HG02970 (cell line): Measurements from ENCODE around the gene BAZ1A.
"Not testable (repeated sequence)": the region's sequence is repeated elsewhere in the genome, so short reads cannot be mapped to it uniquely, and the experiment has no call there.

ENCODE experiments used
- ATAC-seq: cut with Tn5 transposase; IDR thresholded peaks from one replicate; pipeline ENCODE4 v1.9.1; 2021; ENCODE audit warnings: mild to moderate bottlenecking, moderate library complexity, moderate number of reproducible peaks; ENCODE audit not compliant: unreplicated experiment, low FRiP score

Gene BAZ1A

DNA sequence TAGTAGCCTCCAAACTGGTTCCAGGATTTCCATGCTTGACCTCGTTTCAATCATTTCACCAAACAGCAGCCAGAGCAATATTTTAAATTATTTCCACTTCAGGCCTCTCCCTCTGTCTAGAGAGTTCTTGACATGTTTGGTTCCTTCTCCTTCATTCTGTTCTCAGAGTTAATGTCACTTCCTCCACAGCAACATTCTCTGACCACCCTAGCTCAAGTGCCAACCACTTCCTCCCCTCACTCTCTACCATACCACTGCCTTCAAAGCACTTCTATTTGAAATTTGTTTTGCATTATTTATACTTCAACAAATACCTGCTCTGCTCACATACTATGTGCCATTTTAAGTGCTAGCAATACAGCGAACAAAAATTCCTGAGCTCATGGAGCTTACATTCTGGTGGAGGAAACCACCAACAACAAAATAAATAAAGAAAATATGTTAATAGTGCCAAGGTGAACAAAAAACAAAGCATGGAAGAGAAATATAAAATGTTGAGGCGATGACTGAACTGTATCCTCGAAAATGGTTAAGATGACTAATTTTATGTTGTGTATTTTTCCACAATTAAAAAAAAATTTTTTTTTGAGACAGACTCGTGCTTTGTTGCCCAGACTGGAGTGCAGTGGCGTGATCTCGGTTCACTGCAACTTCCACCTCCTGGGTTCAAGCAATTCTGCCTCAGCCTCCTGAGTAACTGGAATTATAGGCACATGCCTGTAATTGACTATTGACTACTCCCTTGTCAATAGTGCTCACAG is 17.3 kb downstream of the BAZ1A start:
- no peak for ATAC-seq

DNA sequence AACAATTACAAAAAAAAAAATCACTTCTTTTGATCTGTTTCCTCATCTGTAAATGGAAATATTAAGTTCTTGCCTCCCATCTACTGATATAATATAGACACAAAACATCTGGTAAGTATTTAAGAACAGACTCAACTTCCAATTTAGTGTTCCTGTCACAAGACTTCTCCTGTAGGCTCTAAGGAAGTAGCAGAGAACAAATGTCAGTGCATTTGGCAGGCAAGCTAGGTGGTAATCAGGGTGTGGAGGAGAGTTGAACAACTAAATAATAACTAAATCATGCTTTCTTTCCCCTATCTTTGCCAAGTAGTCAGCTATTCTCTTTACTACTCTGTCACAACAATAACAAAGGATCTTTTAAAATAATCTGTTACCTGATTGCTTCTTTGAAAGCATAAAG is 22.1 kb downstream of the BAZ1A start:
- ATAC-seq = no peak

DNA sequence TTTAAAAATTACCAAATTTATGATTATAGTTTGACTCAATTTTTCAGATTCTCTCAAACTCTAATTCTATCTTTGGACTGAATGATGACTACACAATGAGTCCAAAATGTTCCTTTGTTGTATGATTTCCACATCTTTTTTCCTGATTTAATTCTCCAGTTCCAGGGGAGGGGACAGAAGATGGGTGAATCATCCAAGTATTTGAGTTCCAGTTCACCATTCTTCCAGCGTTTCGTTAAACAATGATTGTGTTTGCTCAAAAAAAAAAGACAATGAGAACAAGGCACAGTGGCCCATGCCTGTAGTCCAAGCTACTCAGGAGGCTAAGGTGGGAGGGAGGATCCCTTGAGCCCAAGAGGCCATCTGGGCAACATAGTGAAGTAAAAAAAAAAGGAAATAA is 23.8 kb downstream of the BAZ1A start:
- ATAC-seq = no peak

DNA sequence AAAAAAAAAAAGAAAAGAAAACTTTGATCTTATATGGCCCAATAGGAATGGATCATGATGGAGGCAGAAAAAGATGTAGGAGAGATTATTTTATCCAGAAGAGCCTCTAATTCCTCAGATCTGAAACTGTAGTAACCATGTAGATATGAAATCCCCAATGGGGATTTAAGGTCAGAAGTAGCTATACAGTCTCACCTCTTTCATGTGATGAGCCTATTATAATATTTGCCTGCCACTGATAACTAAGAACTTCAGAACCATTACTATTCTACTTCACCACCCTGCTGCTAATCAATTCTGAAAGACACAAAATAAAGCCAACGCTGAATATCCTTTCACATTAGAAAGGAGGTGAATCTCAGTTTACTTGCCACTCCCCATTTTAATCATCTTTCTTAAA is 29.3 kb downstream of the BAZ1A start:
- ATAC-seq = no peak

DNA sequence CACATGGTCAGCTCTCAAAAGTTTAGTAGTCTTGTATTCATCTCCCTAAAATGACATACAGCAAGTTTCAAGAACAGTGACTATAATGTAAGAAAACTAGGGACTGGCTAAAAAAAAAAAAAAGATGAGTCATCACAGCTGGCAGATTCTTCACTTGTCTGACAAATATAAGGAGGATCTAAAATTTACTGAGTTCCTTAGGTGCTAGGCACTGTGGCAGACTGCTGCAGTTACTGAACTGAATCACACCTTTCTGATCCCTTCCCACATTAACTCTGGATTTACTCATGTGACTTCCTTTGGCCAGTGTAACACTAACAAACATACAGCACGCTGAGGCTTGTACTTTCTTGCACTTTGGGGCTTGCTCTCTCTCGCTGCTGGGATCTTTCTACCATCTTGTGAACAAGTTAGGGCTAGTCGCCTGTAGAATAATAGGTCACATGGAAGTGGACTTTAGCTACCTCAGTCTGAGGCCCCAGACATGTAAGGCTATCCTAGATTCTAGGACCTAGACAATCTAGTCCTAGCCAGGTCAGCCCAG is 32.1 kb downstream of the BAZ1A start:
- no peak for ATAC-seq

DNA sequence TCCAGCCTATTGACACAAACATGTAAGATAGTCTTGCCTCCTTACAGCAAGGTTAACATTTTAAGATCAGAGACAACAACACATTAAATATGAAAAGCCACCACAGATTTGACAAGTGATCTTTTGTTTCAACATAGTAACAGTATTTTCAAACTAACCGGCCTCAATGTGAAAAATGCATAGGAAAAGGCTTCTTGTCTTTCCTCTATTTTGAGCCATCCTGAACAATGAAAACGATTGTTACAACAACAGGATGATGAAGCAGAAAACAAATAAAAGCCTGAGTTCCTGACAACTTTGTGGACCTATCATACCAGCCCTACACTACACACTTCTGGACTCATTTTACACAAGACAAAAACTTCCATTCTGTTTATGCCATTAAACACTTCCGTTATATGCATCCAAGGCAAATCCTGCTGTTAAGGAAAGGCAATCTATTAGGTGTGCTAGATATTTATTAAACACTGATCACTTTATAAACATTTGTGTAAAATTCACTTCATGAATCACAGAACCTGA is 37.3 kb downstream of the BAZ1A start:
- no peak for ATAC-seq

DNA sequence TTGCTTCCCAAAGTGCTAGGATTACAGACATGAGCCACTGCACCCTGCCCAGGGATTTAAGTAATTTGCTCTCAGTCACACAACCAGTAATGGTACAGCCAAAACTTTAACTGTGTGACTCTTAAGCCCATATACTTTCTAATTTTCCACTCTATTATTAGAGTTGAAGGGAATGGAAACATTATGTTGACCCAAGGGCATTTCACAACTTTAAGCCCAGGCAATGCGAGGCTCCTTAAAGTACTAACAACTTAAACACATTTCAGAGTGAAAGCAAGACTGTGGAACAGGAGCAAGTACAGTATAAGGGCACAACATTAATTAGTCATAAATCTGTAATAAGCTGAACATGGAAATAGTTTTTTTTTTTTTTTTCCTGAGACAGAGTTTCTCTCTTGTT is 39.8 kb downstream of the BAZ1A start:
- ATAC-seq = no peak

DNA sequence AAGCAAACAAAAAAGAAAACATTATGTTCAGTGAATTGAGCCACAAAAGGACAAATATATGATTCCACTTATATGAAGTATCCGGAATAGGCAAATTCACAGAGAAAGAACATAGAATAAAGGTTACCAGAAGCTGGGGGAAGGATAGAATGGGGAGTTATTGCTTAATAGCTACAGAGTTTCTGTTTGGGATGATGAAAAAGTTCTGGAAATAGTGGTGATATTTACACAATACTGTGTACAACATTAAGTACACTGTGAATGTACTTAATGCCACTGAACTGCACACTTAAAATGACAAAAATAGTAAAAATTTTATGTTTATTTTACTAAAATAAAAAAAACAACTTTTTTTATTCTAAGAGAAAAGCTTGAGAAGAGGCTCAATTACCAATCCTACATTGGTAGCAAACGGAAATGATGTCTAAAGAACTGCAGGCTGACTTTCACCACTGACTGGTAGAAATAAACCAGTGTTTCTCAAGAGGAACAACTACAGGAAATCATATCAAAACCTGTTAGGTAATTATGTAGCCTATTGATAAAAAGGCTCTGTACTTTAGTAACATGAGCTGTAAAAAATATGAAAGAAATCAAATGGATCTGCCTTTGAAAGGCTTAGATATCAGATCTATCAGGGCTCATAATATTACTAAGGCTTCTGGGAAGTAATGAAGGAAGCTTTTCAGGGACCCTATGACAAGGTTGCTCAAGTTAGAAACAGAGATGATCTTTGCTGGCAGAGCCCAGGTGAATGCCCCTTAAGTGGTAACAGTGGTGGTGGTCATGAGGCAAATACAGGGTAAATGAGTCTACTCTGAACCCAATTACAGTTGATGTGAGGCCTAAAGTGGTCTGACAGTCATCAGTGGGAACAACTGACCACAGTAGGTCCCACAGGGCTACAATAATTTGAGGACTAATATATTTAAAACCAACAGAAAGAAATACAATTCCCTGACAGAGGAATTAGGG is 41.3 kb downstream of the BAZ1A start:
- ATAC-seq = no peak

DNA sequence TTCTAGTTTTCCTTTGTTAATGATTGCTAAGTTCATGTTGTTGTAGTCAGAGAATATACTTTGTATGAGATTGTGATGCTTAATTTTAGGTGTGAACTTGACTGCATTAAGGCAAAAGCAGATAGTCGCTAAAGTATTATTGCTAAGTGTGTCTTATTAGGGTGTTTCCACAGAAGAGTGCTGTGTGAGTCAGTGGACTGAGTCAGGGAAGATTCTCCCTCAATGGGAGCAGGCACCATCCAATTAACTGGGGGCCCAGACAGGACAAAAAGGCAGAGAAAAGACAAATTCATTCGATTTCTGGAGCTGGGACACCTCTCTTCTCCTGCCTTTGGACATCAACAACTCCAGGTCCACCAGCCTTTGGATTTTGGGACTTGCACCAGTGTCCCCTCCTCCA is 48.5 kb downstream of the BAZ1A start:
- ATAC-seq = no peak

DNA sequence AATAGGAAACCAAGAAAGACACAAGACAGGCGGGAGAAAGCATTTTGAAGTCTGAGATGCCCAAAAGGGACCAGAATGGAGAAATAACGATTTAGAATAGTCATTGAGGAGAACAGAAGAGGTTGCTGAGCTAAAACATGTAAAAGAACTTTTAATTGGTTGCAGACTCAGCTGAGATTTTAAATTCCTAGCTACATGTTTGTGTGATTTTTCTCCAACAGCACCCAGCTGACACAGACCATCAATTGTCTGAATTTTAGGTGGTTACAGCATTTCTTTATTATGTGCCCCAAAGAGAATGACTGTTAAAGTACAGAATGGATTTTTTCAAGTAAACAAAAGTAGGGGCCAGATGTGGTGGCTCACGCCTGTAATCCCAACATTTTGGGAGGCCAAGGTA is 50.3 kb downstream of the BAZ1A start:
- no peak for ATAC-seq

DNA sequence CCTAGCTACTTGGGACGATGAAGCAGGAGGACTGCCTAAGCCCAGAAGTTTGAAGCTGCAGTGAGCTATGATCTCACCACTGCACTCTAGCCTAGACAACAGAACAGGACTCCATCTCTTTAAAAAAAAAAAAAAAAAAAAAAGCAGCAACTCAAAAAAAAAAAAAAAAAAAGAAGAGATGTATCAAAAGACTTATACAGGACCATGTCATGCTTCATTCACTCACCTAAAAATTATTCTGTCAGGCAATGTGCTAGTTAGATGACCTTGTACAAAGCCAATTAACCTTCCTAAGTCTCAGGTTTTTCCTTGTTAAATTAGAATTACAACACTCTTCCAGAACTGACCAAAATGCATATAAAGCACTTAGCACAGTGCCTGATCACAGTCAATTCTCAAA is 50.9 kb downstream of the BAZ1A start:
- no peak for ATAC-seq

DNA sequence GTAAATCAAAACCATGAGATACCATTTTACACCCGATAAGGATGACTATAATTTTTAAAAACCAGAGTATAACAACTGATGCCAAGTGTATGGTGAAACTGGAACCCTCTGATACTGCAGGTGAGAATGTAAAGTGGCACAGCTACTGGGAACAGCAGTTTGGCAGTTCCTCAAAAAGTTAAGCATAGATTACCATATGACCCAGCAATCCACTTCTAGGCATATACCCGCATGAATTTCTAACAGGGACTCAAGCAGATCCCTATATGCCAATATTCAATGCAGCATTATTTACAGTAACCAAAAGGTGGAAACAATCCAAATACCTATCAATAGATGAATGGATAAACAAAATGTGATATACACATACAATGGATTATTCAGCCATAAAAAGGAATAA is 57.4 kb downstream of the BAZ1A start:
- no peak for ATAC-seq

DNA sequence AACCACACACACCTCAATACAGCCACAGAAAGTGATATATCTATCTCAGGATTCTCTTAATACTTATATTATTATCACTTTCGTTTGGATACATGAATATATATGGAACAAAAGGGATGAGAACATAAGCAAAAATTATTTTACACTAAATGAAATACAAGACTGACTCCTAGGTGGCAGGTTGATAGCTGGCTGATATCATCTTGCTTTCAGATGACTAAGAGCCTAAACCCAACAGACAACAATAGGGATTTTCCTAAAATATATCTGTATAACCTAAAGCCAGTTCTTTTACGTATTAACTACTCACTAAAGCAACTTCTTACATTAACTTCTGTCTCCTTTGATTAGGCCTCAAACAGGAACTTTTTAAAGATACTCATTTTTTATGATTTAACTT is 65.1 kb downstream of the BAZ1A start:
- ATAC-seq = no peak

DNA sequence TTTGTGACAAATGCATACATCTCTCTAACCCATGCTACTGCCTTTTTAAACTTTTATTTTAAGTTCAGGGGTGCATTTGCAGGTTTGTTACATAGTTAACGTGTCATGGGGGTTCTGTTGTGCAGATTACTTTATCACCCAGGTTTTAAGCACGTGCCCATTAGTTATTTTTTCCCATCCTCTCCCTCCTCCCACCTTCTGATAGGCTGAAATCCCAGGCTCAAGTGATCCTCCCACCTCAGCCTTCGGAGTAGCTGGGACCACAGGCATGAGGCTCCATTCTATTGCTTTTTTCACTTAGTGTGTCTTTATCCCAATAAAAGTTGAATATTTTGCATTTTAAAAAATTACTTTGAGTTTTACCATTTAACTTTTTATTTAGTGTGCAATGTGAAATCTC is 68.9 kb downstream of the BAZ1A start:
- ATAC-seq = no peak

DNA sequence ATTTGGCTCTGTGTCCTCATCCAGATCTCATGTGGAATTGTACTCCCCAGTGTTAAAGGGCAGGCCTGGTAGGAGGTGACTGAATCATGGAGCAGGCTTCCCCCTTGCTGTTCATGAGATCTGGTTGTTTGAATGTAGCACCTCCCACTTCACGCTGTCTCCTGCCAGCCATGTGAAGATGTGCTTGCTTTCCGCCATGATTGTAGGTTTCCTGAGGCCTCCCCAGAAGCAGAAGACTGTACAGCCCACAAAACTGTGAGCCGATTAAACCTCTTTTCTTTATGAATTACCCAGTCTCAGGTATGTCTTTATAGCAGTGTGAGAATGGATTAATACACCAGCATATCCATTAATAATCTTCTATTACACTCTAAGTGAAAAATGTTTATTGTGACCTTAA is 70.2 kb downstream of the BAZ1A start:
- no peak for ATAC-seq

DNA sequence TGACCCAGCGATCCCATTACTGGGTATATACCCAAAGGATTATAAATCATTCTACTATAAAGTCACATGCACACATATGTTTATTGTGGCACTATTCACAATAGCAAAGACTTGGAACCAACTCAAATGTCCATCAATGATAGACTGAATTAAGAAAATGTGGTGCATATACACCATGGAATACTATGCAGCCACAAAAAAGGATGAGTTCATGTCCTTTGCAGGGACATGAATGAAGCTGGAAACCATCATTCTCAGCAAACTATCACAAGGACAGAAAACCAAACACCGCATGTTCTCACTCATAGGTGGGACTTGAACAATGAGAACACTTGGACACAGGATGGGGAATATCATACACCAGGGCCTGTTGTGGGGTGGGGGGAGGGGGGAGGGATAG is 76.3 kb downstream of the BAZ1A start:
- not testable (repeated sequence) for ATAC-seq

DNA sequence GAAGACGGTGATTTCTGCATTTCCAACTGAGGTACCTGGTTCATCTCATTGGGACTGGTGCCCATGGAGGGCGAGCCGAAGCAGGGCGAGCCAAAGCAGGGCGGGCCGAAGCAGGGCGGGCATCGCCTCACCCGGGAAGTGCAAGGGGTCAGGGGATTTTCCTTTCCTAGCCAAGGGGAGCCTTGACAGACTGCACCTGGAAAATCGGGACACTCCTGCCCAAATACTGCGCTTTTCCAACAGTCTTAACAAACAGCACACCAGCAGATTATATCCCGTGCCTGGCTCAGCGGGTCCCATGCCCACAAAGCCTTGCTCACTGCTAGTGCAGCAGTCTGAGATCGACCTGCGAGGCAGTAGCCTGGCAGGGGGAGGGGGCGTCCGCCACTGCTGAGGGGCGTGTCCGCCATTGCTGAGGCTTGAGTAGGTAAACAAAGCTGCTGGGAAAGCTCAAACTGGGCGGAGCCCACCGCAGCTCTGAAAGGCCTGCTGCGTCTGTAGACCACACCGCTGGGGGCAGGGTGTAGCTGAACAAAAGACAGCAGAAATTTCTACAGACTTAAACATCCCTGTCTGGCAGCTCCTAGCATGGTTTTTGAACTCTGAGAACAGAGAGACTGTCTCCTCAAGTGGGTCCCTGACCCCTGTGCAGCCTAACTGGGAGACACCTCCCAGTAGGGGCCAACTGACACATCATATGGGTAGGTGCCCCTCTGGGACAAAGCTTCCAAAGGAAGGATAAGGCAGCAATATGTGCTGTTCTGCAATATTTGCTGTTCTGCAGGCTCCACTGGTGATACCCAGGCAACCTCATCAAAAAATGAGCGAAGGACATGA is 77.2 kb downstream of the BAZ1A start:
- no peak for ATAC-seq

DNA sequence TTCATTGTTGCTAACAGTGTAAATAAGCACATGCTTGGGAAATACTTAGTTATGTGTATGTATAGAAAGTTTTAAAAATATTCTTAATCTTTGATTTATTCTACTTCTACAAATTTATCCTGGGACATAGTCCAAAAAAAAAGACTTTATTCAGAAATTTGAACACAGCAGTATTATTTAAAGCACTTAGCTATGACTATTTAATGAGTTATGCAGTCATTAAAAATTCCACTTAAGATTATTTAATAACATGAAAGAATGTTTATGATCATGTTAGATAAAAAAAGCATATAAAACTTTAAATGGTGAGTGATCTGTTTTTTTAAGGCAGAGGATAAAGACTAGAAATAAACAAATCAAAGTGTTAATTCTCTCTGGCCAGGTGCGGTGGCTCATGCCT is 78.3 kb downstream of the BAZ1A start:
- ATAC-seq = no peak

DNA sequence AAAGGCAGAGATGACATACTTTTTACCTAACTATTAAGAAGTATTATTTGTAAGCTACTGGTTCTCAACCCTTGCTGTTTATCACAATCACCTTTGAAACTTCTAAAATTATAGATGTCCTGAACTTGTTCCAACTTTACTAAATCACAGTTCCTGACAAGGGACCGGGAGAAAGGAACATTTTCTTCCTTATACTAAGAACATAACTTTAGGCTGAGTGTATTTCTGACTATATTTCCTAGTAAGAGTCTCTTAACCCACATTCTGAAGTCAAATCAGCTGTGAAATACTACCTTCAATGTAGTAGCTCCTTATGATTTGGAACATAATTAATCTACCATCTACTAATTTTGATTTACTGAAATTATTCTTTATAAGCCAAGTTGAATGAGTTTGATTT is 80.2 kb downstream of the BAZ1A start:
- ATAC-seq = no peak

DNA sequence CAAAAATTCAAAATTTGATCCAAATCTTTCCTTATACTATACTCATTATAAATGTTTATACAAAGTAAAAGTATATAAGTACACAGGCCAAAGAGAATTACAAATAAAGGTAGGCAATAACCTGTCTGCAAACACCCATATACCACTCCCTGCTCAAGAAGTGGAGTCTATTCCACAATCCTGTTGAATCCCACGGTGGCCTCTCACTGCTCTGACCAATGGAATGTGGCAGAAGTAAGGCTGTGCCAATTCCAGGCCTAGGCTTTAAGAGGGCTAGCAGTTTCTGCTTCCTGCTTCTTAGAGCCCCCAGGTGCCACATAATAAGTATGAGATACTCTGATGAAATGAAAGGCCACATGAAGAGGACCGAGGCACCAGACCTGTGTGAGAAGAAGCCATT is 80.9 kb downstream of the BAZ1A start:
- no peak for ATAC-seq
